ENCODE results near the gene GABRB3.

GABRB3 gene

DNA sequence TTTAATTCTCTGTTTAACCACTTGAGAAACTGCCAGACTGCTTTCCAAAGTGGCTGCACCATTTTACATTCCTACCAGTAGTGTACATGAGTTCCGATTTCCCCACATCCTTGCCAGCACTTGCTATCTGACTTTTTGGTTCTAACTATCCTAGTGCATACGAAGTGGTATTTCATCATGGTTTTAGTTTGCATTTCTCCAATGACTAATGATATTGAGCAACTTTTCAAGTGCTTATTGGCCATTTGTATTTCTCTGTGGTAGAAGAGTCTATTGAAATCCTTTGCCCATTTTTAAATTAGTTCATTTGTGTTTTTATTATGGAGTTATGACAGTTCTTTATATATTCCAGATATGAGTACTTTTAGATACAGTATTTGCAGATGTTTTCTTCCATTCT is 247.8 kb downstream of the GABRB3 start:
- DNase-seq, result no peak

DNA sequence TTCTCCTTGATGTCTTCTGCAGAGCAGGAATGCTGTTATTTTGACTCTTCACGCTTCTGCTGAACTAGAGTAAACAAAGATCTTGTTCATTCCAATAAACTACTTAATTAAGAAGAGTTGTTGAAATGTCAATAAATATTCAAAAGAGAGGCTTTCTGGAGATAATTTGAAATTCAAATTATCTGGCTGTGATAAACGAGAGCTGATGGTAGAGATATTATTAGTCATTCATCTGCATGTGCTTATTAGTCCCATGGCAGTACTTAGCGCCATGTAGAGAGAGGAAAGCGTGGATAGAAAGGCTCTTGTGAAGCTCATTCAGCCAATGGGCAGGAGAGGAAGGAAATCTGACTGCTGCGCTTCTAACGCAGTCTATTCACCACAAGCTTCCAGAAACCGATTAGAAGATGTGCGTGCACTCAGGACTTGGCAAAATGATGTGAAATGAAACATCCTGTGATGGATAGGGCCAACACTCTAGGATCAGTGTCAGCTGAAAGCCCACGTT is 251.1 kb downstream of the GABRB3 start:
- DNase-seq, result no peak

DNA sequence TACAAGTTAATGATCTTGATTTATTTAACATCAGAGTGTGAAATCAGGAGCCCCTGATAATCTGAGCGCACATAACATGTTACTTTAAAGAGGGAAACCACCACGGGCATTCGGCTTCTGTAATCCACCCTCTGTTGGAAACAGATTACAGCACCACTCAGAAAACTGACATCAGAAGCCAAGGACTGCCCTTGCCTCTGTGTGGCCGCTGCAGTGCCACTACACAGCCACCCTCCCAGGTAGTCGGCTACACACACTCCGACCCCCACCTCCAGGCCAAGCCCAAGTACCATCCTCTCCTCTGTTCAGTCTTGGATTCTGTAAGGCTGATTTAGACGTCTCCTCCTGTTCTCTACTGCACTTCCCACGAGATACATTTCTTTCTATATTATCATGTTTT is 251.7 kb downstream of the GABRB3 start:
- no peak for DNase-seq

GRCh38 chr15:26518885-26519284 is 254.0 kb downstream of the GABRB3 start:
- no peak for DNase-seq

DNA sequence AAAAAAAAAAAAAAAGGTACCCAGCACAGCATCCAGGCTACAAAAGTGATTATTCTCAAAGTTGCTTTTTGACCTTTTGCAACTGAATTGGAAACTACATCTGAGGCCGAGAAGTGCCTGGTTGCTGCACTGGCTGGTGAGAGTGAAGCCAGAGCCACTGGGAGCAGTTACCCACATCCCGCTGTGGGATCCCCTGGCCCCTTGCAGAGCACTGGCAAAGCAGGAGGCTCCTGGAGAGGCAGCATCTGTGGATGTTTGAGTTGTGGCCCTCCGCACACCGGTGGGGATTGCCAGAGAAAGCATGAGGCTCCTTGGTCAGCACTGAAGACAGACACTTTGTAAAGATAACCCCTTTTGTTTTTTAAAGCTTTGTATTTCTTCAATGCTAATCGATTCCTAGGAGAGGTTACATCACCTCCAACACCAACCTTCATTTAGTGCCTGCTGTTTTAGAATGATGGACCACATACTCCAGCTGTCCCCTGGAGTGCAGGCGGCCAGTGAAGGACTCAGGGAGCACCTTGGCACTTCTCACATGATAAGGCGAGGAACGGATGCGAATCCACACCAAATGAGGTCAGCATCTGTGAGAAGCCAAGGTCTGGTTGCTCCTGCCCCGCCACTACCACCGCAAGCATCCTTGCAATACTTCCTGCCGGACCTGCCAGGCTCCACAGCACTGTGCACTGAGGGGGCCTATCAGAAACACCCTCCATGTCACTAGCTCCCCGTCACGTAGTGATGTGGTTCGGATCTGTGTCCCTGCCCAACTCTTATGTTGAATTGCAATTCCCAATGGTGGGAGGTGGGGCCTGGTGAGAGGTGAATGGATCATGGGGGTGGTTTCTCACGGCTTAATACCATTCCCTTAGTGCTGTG is 256.5 kb downstream of the GABRB3 start:
- DNase-seq, result no peak

DNA sequence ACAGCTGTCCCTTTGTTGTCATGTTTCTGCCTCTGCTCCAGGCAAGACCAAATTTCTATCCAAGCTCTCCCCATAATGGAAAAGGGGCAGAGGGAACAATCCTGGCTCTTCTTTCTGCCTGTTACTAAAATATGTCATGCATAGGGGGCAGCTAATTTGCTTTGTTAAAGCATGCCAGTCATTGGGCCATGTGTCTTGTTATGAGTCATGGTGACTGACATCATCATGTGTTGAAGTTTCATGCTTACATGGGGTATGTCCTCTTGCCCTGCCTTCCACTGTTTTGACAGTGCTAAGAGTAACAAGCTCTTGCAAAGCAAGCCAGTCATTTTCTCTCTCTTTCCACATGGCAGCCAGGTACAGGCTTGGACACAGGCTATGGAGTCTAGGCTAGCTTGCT is 268.9 kb downstream of the GABRB3 start:
- DNase-seq, result no peak
